HG02588 (cell line): ENCODE data around the gene MANSC1.
"Not testable (repeated sequence)": the region's sequence is repeated elsewhere in the genome, so short reads cannot be mapped to it uniquely, and the experiment has no call there.

Experiments used
- ATAC-seq: cut with Tn5 transposase; IDR thresholded peaks from one replicate; pipeline ENCODE4 v1.9.1; 2021; ENCODE audit warnings: mild to moderate bottlenecking, moderate library complexity; ENCODE audit not compliant: unreplicated experiment

Gene MANSC1

DNA sequence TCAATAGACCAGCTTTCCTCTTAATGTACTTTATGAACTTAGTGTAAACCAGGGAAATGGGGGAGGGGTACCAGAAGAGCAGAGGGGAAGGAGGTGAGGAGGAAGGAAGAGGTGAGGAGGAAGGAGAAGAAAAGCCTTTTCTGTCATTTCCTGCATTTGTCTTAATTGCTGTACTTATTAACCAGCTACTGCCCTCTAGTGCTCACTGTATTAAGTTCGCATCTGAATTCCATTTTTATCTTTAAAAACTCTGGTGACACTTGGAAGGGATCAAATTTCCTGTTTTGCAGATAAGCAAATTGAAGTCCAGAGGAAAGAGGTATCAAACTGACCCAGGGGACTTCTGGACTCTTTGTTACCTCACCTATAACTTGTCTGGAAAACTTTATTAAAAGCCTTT, 22.2 kb downstream of the MANSC1 start:
- no peak for ATAC-seq

DNA sequence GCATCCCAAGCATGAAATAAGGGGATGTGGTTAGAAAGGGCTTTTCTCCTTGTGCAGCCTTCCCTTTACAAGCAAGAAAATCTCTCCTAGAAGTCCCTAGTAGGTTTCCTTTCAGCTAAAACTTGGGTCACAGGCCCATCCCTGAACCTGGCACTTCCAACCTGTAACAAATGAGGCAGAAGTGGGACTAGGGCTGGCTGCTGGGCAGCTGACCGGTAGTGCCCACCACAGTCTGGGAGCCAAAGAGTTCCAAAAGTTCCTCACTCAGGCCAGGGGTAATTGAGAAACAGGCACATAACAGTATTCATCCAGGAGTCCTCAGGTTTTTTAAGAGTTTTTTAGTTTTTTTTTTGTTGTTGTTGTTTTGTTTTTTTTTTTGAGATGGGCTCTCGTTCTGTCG, 23.8 kb downstream of the MANSC1 start:
- no peak for ATAC-seq

DNA sequence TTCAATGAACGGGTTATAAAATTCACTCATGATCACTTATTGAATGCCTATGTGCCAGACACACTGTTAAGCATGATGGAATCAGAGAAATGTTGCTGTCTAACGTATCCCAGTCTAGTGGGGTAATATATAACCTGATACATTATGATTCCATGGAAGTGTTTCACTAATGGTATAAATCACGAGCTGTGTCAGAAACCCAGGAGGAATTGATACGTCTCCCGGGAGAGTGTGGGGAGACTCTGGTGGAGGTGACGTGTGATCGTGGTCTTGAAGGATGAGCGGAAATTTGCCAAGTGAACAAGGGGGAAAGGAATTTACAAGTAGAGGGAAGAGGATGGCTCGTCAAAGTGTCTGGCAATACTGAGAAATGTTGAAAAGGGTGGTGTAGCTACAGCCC, 26.5 kb downstream of the MANSC1 start:
- no peak for ATAC-seq

DNA sequence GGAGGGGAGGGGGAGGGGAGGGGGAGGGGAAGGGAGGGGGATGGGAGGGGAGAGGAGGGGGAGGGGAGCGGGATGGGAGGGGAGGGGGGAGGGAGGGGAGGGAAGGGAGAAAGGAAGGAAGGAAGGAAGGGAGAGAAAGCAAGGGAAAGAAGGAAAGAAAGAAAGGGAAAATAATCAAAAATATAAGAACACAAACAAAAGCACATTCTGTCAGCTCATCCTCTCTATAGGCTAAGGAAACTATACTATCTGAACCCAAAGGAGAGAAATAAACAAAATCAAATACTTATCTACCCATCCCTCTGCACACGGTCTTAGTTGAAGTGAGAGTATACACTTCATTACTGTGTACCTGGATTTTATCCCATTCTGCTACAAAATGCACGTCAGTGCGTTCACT, 26.9 kb downstream of the MANSC1 start:
- ATAC-seq = no peak

DNA sequence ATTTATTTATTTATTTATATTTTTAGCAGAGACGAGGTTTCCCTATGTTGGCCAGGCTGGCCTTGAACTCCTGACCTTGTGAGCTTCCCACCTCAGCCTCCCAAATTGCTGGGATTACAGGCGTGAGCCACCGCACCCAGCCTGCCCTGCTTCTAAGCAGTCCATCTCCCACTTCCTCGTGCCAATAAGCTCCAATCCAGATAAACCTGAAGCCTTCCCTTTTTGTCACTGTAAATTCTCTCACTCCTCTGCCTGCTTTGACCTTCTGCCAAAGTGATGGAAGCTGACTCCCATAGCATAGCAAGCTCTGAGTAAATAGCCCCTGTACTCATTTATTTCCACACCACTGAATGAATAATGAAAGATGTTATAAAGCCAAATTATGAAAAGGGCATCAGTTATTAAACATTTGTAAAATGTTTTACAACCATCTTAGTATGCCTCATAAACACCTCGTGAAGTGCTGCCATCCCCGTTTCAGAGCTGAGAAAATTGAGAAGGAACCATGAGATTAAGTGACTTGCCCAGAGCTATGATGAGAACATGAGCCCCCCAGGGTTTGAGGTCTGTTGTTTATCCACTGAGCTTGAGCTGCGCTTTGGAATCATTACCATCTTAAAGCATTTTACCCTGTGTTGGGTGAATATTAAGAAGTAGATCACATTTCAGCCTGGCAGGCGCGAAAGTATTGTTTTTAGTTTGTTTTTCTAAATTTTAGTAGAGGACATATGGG, 30.4 kb downstream of the MANSC1 start:
- no peak for ATAC-seq

DNA sequence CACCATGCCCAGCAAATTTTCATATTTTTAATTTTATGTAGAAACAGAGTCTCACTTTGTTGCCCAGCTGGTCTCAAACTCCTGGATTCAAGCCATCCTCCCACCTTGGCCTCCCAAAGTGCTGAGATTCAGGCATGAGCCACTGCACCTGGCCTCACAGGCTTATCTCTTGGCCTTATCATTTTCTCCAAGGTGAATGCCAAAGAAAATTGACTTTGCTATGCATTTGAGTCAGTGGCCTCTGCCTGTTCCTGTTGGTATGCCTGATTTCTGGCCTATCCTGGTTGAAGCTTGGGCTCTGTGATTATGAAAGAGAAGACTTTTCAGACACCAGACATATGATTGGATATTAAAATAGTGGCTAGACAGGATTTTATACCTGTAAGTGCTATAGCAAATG, 34.2 kb downstream of the MANSC1 start:
- no peak for ATAC-seq

DNA sequence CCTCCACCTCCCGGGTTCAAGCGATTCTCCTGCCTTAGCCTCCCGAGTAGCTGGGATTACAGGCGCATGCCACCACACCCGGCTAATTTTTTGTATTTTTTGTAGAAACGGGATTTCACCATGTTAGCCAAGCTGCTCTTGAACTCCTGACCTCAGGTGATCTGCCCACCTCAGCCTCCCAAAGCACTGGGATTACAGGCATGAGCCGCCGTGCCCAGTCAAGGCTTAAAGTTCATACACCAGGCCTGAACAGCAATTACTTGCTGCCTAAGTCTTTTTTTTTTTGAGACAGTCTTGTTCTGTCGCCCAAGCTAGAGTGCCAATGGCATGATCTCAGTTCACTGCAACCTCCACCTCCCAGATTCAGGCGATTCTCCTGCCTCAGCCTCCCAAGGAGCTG, 39.3 kb downstream of the MANSC1 start:
- not testable (repeated sequence) for ATAC-seq

DNA sequence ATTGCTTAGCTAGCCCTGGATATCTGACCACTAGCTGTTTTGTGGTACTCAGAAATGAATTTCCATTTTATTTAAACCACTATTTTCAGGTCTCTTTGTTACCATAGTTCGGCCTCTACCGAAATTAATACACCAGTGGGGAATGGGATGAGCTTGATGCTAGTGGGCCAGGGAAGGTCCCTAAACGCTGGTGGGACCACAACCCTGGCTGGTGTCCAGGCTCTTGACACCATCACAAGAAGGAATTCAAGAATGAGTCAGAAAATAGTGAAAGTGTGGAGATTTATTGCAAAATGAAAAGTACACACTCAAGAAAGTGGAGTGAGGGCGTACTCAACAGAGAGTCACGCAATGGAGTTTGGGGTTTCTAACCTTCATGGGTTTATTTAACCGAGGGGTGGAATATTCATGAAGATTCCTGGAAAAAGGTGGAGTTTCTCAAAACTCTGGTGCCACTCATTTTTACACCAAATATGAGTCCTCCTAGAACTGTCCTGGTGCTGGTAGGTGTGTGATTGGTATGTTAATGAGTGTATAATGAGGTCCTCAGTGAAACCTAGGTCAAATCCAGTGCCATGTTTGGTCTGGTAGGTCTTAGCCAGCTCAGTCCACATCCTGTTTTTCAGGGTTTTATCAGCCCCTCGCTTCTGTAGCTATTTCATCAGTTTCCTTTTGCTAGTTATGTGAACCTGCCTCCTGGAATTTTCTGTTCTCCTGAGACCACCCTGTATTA, 44.3 kb downstream of the MANSC1 start:
- no peak for ATAC-seq

DNA sequence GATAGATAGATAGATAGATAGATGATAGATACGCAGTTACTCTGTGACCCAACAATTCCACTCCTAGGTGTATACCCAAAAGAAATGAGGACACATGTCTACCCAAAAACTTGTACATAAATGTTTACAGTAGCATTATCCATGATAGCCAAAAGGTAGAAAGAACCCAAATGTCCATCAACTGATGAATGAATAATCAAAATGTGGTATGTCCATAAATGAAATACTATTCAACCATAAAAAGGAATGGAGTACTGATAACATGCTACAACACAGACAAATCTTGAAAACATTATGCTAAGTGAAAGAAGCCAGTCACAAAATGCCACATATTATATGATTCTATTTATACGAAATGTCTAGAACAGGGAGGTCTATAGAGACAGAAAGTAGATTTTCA, 47.1 kb downstream of the MANSC1 start:
- no peak for ATAC-seq

DNA sequence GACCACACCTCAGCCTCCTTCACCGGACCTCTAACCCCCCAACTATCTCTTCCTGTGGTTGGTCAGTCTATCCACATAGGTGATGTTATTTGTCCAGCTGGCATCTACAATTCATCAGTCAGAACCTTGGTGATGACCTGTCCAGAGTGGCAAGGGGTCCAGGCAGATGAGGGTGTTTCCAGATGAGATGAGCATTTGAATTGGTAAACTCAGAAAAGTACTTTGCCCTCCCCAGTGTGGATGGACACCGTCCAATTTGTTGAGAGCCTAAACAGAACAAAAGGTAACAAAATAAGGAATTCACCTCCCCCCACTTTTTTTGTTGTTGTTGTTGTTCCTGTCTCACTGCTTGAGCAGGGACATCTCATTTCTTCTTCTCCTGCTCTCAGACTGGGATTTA, 48.9 kb downstream of the MANSC1 start:
- ATAC-seq = no peak

DNA sequence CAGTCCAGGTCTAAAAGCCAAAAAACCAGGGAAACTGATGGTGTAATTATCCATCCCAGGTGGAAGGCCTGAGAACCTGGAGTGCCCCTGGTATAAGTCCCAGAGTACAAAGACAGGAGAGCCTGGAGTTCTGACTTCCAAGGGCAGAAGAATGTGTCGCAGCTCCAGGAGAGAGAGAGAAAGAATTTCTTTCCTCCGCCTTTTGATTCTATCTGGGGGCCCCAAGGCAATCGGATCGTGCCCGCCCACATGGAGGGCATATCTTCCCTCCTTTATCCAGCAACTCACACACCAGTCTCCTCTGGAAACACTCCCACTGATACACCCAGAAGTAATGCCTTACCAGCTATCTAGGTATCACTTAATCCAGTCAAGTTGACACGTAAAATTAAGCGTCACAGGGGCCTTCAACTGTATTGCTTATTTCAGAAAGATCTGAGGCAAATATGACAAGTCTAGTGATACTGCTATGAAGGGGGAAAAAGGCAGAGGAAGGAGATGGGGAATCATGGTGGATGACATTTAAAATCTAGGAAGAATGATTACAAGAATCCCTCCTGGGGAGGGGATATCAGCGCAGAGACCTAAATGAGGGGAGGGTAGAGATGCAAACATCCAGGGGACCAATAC, 52.7 kb downstream of the MANSC1 start:
- ATAC-seq = no peak

DNA sequence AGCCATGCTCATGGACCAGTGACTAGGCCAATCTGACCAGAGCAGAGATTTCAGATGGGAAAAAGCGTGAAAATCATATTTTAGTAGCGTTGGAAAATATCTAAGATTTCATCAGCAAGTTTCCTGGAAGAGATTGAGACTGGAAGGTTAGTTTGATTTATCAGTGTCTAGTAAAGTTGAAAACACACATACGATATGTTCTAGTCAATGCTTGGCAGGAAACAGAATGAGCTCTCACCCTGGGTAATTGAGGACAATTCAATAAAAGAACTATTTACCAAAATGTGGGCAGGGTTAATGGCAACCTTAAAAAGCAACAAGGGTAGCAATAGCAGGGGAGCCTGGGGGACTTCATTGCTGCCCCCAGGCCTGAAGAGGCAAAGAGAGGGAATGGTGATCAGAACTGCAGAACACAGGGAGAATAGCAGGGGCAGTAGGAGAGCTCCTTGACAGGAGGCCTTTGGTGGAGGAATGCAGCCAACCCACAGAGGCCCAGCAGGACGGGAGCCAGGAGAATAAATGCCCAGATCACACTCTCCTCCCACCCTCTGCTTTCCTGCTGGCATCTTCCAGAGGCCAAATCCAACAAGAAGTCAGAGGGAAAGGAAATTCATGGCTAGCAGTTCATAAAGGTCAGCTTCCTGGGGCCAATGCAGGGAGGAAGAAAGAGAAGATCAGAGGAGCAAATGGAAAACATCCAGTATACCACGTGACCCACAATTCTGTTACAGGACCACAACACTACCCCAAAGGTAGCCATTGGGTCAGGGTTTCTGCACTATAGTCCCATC, 55.6 kb downstream of the MANSC1 start:
- ATAC-seq = no peak

DNA sequence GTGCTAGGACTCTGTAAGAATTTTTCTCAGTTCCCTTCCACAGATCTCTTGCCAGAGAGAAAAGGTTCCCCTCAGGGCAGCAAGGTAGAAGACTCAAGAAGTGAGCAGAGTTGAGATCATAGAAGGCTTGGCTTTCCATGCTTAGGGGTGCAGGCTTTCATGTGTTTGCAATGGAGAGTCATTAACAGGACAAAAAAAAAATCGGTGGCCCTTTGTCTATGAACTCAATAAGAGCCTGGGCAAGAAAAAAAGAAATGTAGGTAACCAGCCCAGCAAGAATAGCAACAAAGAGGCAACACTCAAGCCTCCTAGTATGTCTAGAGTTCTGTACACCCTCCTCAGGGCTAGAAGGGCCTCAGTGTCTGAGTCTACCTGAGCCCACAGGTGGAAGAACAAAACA, 59.8 kb downstream of the MANSC1 start:
- no peak for ATAC-seq

DNA sequence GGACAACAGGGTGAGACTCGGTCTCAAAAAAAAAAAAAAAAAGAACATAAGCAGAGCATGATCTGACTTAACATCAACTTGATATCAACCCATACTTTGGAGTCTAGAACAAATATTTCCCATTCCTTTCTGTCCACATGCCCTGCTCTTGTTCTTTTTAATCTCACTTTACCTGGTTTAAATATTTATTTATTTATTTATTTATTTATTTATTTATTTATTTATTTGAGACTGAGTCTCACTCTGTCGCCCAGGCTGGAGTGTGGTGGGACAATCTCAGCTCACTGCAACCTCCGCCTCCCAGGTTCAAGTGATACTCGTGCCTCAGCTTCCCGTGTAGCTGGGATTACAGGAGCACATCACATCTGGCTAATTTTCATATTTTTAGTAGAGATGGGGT, 63.6 kb downstream of the MANSC1 start:
- no peak for ATAC-seq

DNA sequence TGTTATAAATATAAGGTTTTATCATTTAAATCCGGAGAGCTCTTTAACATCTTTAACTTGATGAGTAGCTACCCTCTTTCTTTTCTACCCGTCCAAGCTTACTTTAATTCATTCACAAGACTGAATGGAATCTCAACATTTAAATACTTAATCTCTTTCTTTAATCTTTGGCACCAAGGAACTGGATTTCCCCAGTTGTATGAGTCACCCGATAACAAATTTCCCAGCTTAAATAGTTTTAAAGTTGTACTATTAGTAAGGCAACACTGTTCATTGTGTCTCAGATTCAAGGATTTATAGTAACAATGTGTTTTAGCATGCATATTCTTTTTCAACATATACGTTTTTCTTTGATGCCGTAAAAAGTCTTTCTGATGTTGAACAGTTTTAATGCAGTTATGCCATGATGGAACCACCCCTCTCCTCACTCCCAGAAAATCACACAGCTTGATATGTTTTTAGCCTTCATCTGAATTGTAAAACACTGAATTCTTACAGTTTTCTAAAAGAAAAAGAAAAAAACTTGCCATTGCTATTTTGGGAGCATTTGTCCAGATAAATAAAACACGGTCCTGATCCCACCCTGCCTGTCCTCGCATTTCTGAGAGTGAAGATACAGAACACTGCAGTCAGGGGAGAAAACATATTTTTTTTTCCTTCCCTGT, 67.1 kb downstream of the MANSC1 start:
- ATAC-seq = no peak

DNA sequence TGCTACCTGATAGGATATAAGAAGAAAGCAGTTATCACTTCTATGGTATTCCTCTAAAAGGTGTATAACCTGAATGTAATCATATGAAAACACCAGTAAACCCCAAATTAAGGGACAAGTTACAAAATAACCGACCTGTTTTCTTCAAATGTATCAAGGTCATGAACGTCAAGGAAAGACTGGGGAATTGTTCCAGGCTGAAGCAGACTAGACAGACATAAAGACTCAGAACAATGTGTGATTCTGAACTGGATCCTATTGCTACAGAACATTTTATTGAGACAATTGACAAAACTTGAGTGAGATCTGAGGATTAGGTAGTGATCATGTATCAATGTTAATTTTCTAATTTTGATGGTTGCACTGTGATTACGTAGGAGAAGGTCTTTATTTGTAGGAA, 67.8 kb downstream of the MANSC1 start:
- no peak for ATAC-seq

DNA sequence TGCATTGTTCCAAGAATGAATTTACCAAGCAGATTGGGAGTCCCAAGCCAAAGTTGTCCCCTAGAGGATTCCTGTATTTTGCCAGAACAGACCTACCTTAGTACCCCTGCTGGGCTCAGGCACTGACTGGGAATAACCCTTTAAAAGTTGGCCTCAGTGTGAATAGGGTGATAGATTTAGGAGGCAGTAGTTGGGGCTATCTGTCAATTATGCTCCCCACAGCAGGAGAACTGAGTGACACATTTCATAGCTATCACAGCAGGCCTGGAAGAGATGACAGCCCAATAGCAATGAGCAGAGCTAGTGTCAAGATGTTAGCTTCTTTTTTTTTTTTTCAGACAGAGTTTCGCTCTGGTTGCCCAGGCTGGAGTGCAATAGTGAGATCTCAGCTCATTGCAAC, 68.9 kb downstream of the MANSC1 start:
- ATAC-seq = no peak

DNA sequence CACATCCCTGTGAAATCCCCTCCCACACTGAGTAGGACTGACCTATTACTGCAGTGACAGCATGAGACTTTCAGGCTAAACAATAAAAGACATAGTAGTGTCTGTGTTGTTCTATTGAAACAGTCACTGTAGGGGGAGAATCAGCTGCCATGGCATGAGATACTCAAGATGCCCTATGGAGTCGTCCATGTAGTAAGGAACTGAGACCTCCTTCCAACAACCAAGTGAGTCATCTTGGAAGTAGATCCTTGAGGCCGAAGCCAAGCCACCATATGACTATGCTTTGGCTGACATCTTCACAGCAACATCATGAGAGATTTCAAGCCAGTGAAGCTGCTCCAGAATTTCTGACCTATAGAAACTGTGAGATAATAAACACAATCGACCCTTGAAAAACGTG, 71.1 kb downstream of the MANSC1 start:
- no peak for ATAC-seq
